GM12873 (cell line): ENCODE results near the gene BCL6B.

Experiments used
- TF ChIP-seq, protein P1 (sequence below): IDR thresholded peaks from 2 replicates; pipeline ENCODE4 v1.5.1; 2012; ENCODE audit warnings: low read depth, mild to moderate bottlenecking, moderate library complexity, low read length, control low read depth; ENCODE audit not compliant: insufficient read depth; ENCODE audit errors: missing control alignments

BCL6B gene

GRCh38 chr17:7014261-7014994, 8.4 kb upstream of the BCL6B start:
- TF ChIP-seq, protein P1, sequence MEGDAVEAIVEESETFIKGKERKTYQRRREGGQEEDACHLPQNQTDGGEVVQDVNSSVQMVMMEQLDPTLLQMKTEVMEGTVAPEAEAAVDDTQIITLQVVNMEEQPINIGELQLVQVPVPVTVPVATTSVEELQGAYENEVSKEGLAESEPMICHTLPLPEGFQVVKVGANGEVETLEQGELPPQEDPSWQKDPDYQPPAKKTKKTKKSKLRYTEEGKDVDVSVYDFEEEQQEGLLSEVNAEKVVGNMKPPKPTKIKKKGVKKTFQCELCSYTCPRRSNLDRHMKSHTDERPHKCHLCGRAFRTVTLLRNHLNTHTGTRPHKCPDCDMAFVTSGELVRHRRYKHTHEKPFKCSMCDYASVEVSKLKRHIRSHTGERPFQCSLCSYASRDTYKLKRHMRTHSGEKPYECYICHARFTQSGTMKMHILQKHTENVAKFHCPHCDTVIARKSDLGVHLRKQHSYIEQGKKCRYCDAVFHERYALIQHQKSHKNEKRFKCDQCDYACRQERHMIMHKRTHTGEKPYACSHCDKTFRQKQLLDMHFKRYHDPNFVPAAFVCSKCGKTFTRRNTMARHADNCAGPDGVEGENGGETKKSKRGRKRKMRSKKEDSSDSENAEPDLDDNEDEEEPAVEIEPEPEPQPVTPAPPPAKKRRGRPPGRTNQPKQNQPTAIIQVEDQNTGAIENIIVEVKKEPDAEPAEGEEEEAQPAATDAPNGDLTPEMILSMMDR = peak; percentile 66

GRCh38 chr17:7014995-7015958, 7.6 kb upstream of the BCL6B start:
- TF ChIP-seq, protein P1 = no peak

DNA sequence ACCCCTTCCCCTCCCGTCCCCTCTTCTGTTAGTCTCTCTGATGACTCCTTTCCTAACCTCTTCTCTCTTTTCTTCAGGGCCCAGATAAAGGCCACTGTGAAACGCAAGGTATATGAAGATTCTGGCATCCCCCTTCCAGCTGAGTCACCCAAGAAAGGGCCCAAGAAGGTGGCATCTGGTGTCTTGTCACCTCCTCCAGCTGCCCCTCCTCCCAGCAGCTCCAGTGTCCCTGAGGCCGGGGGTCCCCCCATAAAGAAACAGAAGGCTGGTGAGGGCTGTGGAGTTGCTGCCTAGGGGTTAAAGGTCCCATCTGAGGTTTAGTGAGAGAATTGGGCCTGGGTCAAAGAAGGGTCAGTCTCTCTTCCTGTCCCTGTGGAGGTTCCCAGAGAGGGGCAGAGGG, 6.4 kb upstream of the BCL6B start:
- TF ChIP-seq, protein P1 = no peak

DNA sequence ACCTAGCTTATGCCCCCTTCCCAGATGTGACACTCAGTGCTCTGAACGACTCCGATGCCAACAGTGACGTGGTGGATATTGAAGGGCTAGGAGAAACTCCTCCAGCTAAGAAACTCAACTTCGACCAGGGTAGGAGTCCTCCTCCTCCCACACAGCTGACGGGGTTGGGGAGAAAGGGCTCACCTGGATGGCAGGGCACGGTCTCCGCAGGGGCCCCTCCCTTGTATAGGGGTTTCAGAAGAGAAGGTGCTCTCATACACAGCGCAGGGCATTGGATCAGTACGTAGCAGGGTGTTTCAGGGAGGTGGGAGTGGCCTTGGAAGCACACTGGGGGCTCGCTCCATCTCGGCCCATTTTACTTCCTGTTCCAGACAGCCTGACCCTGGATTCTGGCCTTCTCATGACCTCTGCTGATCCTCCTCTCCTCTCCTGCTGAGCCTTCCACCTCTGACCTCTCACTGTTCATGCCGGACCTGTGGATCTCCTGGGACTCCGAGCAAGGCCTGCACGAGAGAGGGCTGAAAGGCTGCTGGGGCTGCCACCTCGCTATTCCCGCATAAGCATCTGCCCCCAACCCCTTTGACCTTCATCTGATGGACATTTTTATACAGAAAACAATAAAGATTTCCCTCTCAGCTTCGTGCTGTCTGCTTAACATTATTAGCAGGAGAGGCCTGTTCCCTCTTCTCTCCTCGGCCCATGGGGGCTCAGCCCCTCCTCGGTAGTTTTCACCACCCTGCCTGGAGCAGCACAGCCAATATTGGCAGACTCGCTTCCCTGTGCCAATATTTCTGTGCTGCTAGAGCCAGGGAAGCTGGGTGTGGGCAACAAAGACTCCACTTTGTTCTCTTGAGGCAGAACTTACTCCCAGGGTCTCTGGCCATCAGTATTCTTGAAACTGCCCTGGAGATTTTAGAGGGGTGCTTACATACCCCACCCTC, 5.7 kb upstream of the BCL6B start:
- TF ChIP-seq, protein P1 = no peak

GRCh38 chr17:7017827-7018200, 5.0 kb upstream of the BCL6B start:
- TF ChIP-seq, protein P1 = no peak

DNA sequence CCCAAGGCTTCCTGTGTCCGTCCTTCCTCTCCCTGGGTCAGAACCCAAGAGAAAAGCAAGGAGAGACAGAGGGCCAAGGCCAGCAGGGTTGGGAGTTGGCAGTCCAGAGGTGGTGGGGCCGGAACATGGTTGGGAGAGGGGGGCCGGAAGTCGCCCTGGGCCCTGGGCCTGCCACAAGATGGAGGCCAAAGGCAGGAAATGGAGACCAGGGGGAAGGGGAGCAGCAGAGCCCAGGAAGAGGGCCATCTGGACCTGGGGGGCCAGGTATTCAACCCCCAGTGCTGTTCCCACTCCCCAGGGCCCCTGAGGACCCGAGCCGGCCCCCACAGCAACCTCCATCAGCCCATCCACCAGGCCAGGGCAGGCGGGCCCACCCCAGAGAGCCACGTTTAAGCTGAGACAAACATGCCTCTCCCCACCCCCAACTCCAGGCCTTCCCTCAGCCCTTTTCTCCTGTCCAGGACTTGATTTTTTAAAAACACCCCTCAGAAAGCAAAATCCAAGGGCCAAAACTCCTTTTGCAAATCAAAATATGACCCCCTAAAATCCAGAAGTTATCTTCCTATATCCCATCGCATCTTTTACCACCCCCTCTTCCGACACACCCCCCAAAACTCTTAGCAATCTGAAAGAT, 4.4 kb upstream of the BCL6B start:
- TF ChIP-seq, protein P1 = no peak
